Naive thymus-derived CD4-positive, alpha-beta T cell (primary cell): Measurements from ENCODE around the gene LCMT2. TPM values are rescaled to one million over a fixed set of nuclear protein-coding genes. Genes with fewer than 3 reads are reported as not detected.

Experiments
- ATAC-seq: fragments of 150-1000 bp; cut with Tn5 transposase; 2 replicates; pipeline ENCODE4 v1.10.0; 2021; ENCODE audit warnings: mild to moderate bottlenecking, moderate library complexity
- CTCF ChIA-PET: fragments of 350-600 bp; sonication (Branson Sonifier 250); formaldehyde crosslinking; loops from one replicate; lab custom pipeline; 2021; ENCODE audit warnings: antibody characterized with exemption; lab: Charles Lee
- POLR2A ChIA-PET: fragments of 350-600 bp; sonication (Branson Sonifier 250); formaldehyde crosslinking; loops from one replicate; lab custom pipeline; 2021; ENCODE audit warnings: antibody characterized with exemption, inconsistent platforms; lab: Charles Lee
- DNase-seq, 9 donors: peaks; one replicate each; pipeline versions ENCODE4 v3.0.0 to v3.0.0-alpha.2; 2020 to 2022; ENCODE audit warnings: mixed read lengths in 1 of 9
- H3K27ac ChIP-seq: one replicate; pipeline ENCODE4 v1.7.0; 2013; ENCODE audit warnings: mild to moderate bottlenecking, low read depth, low read length, moderate library complexity
- H3K27me3 ChIP-seq, 2 donors: one replicate each; pipeline ENCODE4 v1.7.0; 2013; ENCODE audit warnings: low read length in 2 of 2, mild to moderate bottlenecking in 2 of 2, moderate library complexity in 2 of 2; ENCODE audit not compliant: control insufficient read depth in 2 of 2, insufficient read depth in 2 of 2
- H3K36me3 ChIP-seq, 3 experiments: 1 replicate in 2 of 3; 2 replicates in 1 of 3; pipeline ENCODE4 v1.7.0; 2013; ENCODE audit warnings: low read length in 3 of 3, mild to moderate bottlenecking in 3 of 3, moderate library complexity in 1 of 3; ENCODE audit not compliant: insufficient read depth in 3 of 3, control insufficient read depth in 2 of 3
- H3K4me1 ChIP-seq, 2 donors: one replicate each; pipeline ENCODE4 v1.7.0; 2013; ENCODE audit warnings: low read length in 2 of 2, mild to moderate bottlenecking in 2 of 2, moderate library complexity in 1 of 2; ENCODE audit not compliant: control insufficient read depth in 2 of 2, insufficient read depth in 2 of 2
- H3K4me3 ChIP-seq: 2 replicates; pipeline ENCODE4 v1.7.0; 2013; ENCODE audit warnings: mild to moderate bottlenecking, low read length
- H3K9me3 ChIP-seq, 3 experiments: 1 replicate in 2 of 3; 2 replicates in 1 of 3; pipeline ENCODE4 v1.7.0; 2013; ENCODE audit warnings: low read length in 3 of 3; ENCODE audit not compliant: control insufficient read depth in 2 of 3
- H3K27ac Mint-ChIP-seq, 9 donors: one replicate each; pipeline ENCODE4 v1.8.0; 2020 to 2022; ENCODE audit warnings: mixed read lengths in 9 of 9, mild to moderate bottlenecking in 8 of 9, moderate library complexity in 5 of 9, inconsistent platforms in 2 of 9
- H3K27me3 Mint-ChIP-seq, 5 donors: one replicate each; pipeline ENCODE4 v1.8.0; 2021 to 2022; ENCODE audit warnings: mixed read lengths in 5 of 5, mild to moderate bottlenecking in 1 of 5
- H3K36me3 Mint-ChIP-seq, 5 donors: one replicate each; pipeline ENCODE4 v1.8.0; 2020 to 2022; ENCODE audit warnings: mixed read lengths in 5 of 5, mild to moderate bottlenecking in 3 of 5, inconsistent platforms in 1 of 5
- H3K4me1 Mint-ChIP-seq, 7 donors: one replicate each; pipeline ENCODE4 v1.8.0; 2020 to 2022; ENCODE audit warnings: mixed read lengths in 7 of 7, mild to moderate bottlenecking in 3 of 7, inconsistent platforms in 1 of 7
- H3K4me3 Mint-ChIP-seq, 10 donors: one replicate each; pipeline ENCODE4 v1.8.0; 2020 to 2022; ENCODE audit warnings: mild to moderate bottlenecking in 10 of 10, mixed read lengths in 10 of 10, moderate library complexity in 6 of 10, inconsistent platforms in 2 of 10
- H3K9me3 Mint-ChIP-seq, 11 donors: one replicate each; pipeline ENCODE4 v1.8.0; 2020 to 2022; ENCODE audit warnings: mixed read lengths in 11 of 11, mild to moderate bottlenecking in 4 of 11, inconsistent platforms in 1 of 11, moderate library complexity in 1 of 11
- intact Hi-C, 2 donors: fragments of 100-400 bp; cut with micrococcal nuclease; formaldehyde crosslinking; loops; one replicate each; pipeline ENCODE4 v1.15.1; 2023
- polyA plus RNA-seq, 2 donors: library from polyadenylated mRNA; unstranded; fragments of 300-500 nt; fragmentation: Illumina TruSeq; gene quantifications; one replicate each; pipeline ENCODE4 v1.2.3, GENCODE V29; 2021
- total RNA-seq, 6 experiments: library from RNA in 5 of 6; stranded (reverse) in 5 of 6; gene quantifications; 1 replicate in 5 of 6; 2 replicates in 1 of 6; pipeline ENCODE4 v1.2.3 and lab custom pipeline; 2021 to 2026

LCMT2 gene
- total and polyA plus RNA-seq, 7 experiments from 2014 or later, result 2.9 to 19.1 (median 10.6) TPM

DNA sequence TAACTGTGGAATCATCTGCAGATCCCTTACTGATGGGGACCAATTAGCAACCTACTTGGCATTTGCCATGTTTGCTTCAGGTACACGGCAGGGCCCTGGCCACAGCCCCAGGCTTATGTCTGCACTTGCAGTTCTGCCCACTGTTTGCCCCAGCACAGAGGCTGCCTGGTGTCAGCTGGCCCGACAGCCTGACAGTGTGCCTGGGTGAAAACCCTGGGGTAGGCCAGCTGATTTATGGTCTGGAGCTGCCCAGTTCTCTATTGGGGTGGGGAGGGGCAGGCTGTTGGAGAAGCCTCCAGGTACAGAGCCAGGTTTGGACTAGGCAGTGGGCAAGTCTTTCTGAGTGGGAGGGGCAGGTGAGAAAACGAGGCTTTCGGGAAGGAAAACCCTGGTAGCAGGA, 52.5 kb downstream of the LCMT2 start:
- no peak overlapping the region for H3K27ac Mint-ChIP-seq
- Histone ChIP-seq H3K4me3 (no peak overlapping the region), H3K36me3 (no peaks in the 10 kb centered on the region), H3K9me3 (no peaks in the 10 kb centered on the region), H3K27ac (no peak overlapping the region), H3K4me1 (no peaks in the 10 kb centered on the region), H3K27me3 (no peaks in the 10 kb centered on the region)
- ChIA-PET CTCF (no interaction called here), POLR2A (no interaction called here)
- no peaks in the 10 kb centered on the region for H3K36me3 Mint-ChIP-seq
- H3K9me3 Mint-ChIP-seq, result no peaks in the 10 kb centered on the region
- no peak for ATAC-seq
- H3K4me3 Mint-ChIP-seq, result no peak overlapping the region
- intact Hi-C loops, result no loop called here
- DNase-seq, result no peak
- peaks cover 0 to 16% (median 2%) of the 10 kb centered on the region in 5 donors for H3K27me3 Mint-ChIP-seq
- peaks cover 0 to 1% (median 0%) of the 10 kb centered on the region in 7 donors for H3K4me1 Mint-ChIP-seq

DNA sequence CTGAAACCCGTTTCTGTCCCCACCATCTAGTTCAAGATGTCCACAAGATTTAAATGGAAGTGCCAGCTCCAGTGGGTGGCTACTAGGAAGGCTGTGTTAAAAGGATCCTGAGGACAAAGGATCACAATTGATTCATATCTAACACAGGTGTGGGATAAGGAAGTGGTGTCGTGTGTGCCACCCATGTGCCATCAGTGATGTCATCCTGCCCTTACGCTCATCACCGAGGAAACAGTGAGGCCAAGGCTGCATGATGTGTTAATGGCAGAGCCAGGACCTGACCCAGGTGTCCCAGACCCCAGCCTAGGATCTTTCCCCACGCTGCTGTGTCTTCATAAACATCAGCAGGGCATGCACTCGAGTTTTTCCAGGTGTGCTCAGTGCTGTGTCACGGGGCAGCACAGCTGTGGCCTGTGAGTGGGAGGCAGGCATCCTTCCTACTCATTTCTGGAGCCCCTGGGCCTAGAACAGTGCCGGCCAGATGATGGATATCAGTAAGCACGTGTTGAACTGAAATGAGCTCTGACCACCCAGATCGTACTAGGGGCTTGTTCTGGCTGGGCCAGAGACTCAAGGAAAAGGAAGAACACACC, 53.0 kb downstream of the LCMT2 start:
- ChIA-PET POLR2A (no interaction called here), CTCF (interaction anchor here (1.2 kb wide), 1 partner anchor 8 kb away, joined by 5 read pairs; no protein-coding TSS in a partner anchor)
- H3K36me3 ChIP-seq, result no peaks in the 10 kb centered on the region
- ATAC-seq, result no peak
- H3K9me3 ChIP-seq, result no peaks in the 10 kb centered on the region
- no peak for DNase-seq
- intact Hi-C loops, result no loop called here
- no peak overlapping the region for H3K27ac Mint-ChIP-seq
- no peaks in the 10 kb centered on the region for H3K4me1 ChIP-seq
- H3K27me3 ChIP-seq, result no peaks in the 10 kb centered on the region
- H3K27ac ChIP-seq, result no peak overlapping the region
- no peak overlapping the region for H3K4me3 ChIP-seq
- H3K36me3 Mint-ChIP-seq, result peaks cover 0 to 2% (median 0%) of the 10 kb centered on the region in 5 donors
- H3K4me1 Mint-ChIP-seq, result peaks cover 0 to 1% (median 0%) of the 10 kb centered on the region in 7 donors
- peaks cover 0 to 16% (median 3%) of the 10 kb centered on the region in 5 donors for H3K27me3 Mint-ChIP-seq
- H3K4me3 Mint-ChIP-seq, result no peak overlapping the region
- peaks cover 0 to 4% (median under 1%) of the 10 kb centered on the region in 11 donors for H3K9me3 Mint-ChIP-seq

GRCh38 chr15:43276563-43277200, 53.7 kb downstream of the LCMT2 start:
- Mint-ChIP-seq H3K9me3 (peaks cover 0 to 10% (median 7%) of the 10 kb centered on the region in 11 donors), H3K4me3 (no peak overlapping the region), H3K27me3 (peaks cover 0 to 16% (median 7%) of the 10 kb centered on the region in 5 donors), H3K27ac (no peak overlapping the region), H3K36me3 (peaks cover 0 to 4% (median 3%) of the 10 kb centered on the region in 5 donors), H3K4me1 (peaks cover 0 to 1% (median 0%) of the 10 kb centered on the region in 7 donors)
- CTCF ChIA-PET, result interaction anchor here (1.2 kb wide), 1 partner anchor 9 kb away, joined by 5 read pairs; no protein-coding TSS in a partner anchor
- Histone ChIP-seq H3K36me3 (no peaks in the 10 kb centered on the region), H3K27ac (no peak overlapping the region), H3K4me3 (no peak overlapping the region), H3K4me1 (no peaks in the 10 kb centered on the region), H3K9me3 (no peaks in the 10 kb centered on the region), H3K27me3 (no peaks in the 10 kb centered on the region)
- POLR2A ChIA-PET, result no interaction called here
- ATAC-seq (no peak), DNase-seq (no peak)
- intact Hi-C loops, result no loop called here

DNA sequence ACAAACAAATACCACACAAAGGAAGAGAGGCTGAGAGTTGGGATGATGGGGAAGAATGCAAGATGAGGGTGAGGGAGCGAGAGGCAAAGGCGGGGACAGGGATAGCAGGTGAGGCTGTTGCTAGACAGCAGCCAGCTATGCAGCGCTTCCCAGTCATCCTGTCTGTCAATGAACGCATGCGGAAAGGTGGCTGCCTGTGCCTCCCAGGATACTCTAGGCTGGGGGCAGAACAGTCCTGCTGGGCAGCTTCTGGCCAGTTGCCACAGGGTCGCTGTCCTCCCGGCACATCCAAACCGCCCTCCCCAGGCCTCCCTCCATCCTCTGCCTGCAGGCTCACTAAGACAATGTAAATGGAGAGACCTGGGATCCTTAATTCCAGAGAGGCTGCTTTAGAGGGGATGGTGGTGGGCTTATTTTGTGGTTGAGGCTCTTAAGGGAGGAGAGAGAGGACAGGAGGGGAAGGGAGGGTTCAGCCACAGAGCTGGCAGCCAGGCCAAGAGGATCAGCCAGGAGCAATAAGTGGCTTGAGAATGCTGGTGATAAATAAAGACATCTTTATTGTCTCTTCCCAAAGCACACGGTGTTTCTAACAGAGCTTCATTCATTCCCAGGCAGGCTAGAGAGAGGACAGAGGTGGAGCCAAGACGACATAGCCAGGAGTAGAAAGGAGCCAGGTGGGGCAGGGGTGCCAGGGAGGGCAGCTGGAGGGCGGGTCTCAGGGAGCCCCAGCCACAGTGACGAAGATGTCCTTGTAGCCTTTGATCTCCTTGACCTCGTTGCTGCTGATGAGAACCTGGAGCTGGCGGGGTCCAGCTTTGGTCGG, 54.4 kb downstream of the LCMT2 start:
- no peak overlapping the region for H3K27ac Mint-ChIP-seq
- no peak overlapping the region for H3K4me3 Mint-ChIP-seq
- no peaks in the 10 kb centered on the region for H3K36me3 ChIP-seq
- CTCF ChIA-PET, result interaction anchor here (1.2 kb wide), 1 partner anchor 10 kb away, joined by 5 read pairs; no protein-coding TSS in a partner anchor
- POLR2A ChIA-PET, result interaction anchor here (0.7 kb wide), 1 partner anchor 112 kb away, joined by 3 read pairs; no protein-coding TSS in a partner anchor
- H3K4me1 Mint-ChIP-seq, result peaks cover 0 to 1% (median 0%) of the 10 kb centered on the region in 7 donors
- H3K27ac ChIP-seq, result no peak overlapping the region
- peaks cover 0 to 16% (median 7%) of the 10 kb centered on the region in 5 donors for H3K27me3 Mint-ChIP-seq
- peaks cover 0 to 4% (median 3%) of the 10 kb centered on the region in 5 donors for H3K36me3 Mint-ChIP-seq
- intact Hi-C loops, result no loop called here
- no peak for ATAC-seq
- no peak for DNase-seq
- H3K4me1 ChIP-seq, result no peaks in the 10 kb centered on the region
- no peaks in the 10 kb centered on the region for H3K27me3 ChIP-seq
- no peaks in the 10 kb centered on the region for H3K9me3 ChIP-seq
- H3K9me3 Mint-ChIP-seq, result peaks cover 0 to 11% (median 7%) of the 10 kb centered on the region in 11 donors
- no peak overlapping the region for H3K4me3 ChIP-seq

DNA sequence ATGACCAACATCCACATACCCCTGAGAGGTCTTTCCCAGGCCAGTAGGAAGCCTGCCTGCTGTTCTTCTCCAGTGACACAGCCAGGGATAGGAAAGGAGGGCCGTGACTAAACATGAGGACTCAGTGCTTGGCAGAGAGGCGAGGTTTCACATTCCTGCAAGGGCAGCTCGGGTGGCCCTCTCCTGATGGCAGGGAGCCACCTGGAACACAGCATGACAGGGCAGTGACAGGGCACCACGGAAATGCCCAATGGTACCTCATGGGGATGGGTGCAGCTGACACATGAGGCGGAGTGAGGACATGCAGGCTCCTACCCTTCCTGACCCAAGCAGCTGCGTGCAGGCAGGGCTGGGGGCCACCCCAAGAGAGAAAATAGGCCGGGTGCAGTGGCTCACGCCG, 56.2 kb downstream of the LCMT2 start:
- POLR2A ChIA-PET, result no interaction called here
- intact Hi-C loops, result no loop called here
- CTCF ChIA-PET, result no interaction called here
- Mint-ChIP-seq H3K27ac (no peak overlapping the region), H3K9me3 (peaks cover 0 to 11% (median 7%) of the 10 kb centered on the region in 11 donors), H3K36me3 (peaks cover 0 to 4% (median 3%) of the 10 kb centered on the region in 5 donors), H3K27me3 (peaks cover 0 to 26% (median 7%) of the 10 kb centered on the region in 5 donors), H3K4me1 (peaks cover 0 to 7% (median 2%) of the 10 kb centered on the region in 7 donors), H3K4me3 (no peak overlapping the region)
- H3K4me3 ChIP-seq, result no peak overlapping the region
- H3K27ac ChIP-seq, result no peak overlapping the region
- H3K36me3 ChIP-seq, result no peaks in the 10 kb centered on the region
- H3K4me1 ChIP-seq, result no peaks in the 10 kb centered on the region
- ATAC-seq (no peak), DNase-seq (no peak)
- no peaks in the 10 kb centered on the region for H3K27me3 ChIP-seq
- H3K9me3 ChIP-seq, result no peaks in the 10 kb centered on the region
